Natural killer cell (primary cell): ENCODE measurements around the gene ATXN8OS. TPM values are rescaled to one million over a fixed set of nuclear protein-coding genes. Genes with fewer than 3 reads are reported as not detected.

Experiments used
- ATAC-seq, 3 donors: fragments of 150-1000 bp in 2 of 3; fragments of 200-7000 bp in 1 of 3; cut with Tn5 transposase; 1 replicate in 1 of 3; 2 replicates in 2 of 3; pipeline ENCODE4 v1.10.0; 2021; ENCODE audit warnings: mild to moderate bottlenecking in 2 of 3, moderate library complexity in 2 of 3
- DNase-seq, 2 donors: peaks; one replicate each; pipeline versions ENCODE4 v3.0.0 to v3.0.0-alpha.2; 2013 to 2021; ENCODE audit warnings: mixed read lengths in 1 of 2
- H3K27ac ChIP-seq: one replicate; pipeline ENCODE4 v1.5.1; 2013; ENCODE audit warnings: mild to moderate bottlenecking, low read length
- H3K27me3 ChIP-seq: one replicate; pipeline ENCODE4 v1.6.1; 2013; ENCODE audit warnings: low read length; ENCODE audit not compliant: control insufficient read depth, insufficient read depth
- H3K36me3 ChIP-seq: one replicate; pipeline ENCODE4 v1.6.1; 2013; ENCODE audit warnings: low read length; ENCODE audit not compliant: control insufficient read depth, insufficient read depth
- H3K4me1 ChIP-seq: one replicate; pipeline ENCODE4 v1.6.1; 2013; ENCODE audit warnings: low read length; ENCODE audit not compliant: control insufficient read depth, insufficient read depth
- H3K4me3 ChIP-seq: one replicate; pipeline ENCODE4 v1.5.1; 2013; ENCODE audit warnings: low read length
- H3K9me3 ChIP-seq: one replicate; pipeline ENCODE4 v1.6.1; 2013; ENCODE audit warnings: low read length; ENCODE audit not compliant: control insufficient read depth, insufficient read depth
- H3K27ac Mint-ChIP-seq, 2 donors: one replicate each; pipeline ENCODE4 v1.8.0; 2022; ENCODE audit warnings: mild to moderate bottlenecking in 2 of 2, mixed read lengths in 2 of 2, moderate library complexity in 1 of 2
- H3K27me3 Mint-ChIP-seq, 2 donors: one replicate each; pipeline ENCODE4 v1.8.0; 2022; ENCODE audit warnings: low read depth in 2 of 2, mixed read lengths in 2 of 2
- H3K36me3 Mint-ChIP-seq: one replicate; pipeline ENCODE4 v1.8.0; 2022; ENCODE audit warnings: mixed read lengths
- H3K4me1 Mint-ChIP-seq, 2 donors: one replicate each; pipeline ENCODE4 v1.8.0; 2022; ENCODE audit warnings: mixed read lengths in 2 of 2
- H3K4me3 Mint-ChIP-seq: one replicate; pipeline ENCODE4 v1.8.0; 2022; ENCODE audit warnings: mild to moderate bottlenecking, moderate library complexity, mixed read lengths
- H3K9me3 Mint-ChIP-seq, 2 donors: one replicate each; pipeline ENCODE4 v1.8.0; 2022; ENCODE audit warnings: mixed read lengths in 2 of 2
- WGBS: methylation state at CpG from one replicate; pipeline ENCODE4 v1.1.7; 2013; ENCODE audit warnings: missing lambda C conversion rate; ENCODE audit not compliant: insufficient coverage; 5-methylcytosine and 5-hydroxymethylcytosine counted together
- intact Hi-C: fragments of 100-400 bp; cut with micrococcal nuclease; formaldehyde crosslinking; loops from one replicate; pipeline ENCODE4 v1.14.2; 2022
- total RNA-seq, 4 donors: library from RNA; stranded (reverse); fragments of 120-200 nt in 1 of 4; gene quantifications; one replicate each; pipeline versions ENCODE4 v1.2.3 to v1.2.4, GENCODE V29; 2013 to 2022
- TF ChIP-seq, protein P1 (sequence below): fragments of 200-600 bp; IDR thresholded peaks from one replicate; pipeline ENCODE4 v1.8.0; 2022; ENCODE audit warnings: antibody characterized with exemption

Gene ATXN8OS
- not detected for total RNA-seq
- not detected for total RNA-seq (2013)

DNA sequence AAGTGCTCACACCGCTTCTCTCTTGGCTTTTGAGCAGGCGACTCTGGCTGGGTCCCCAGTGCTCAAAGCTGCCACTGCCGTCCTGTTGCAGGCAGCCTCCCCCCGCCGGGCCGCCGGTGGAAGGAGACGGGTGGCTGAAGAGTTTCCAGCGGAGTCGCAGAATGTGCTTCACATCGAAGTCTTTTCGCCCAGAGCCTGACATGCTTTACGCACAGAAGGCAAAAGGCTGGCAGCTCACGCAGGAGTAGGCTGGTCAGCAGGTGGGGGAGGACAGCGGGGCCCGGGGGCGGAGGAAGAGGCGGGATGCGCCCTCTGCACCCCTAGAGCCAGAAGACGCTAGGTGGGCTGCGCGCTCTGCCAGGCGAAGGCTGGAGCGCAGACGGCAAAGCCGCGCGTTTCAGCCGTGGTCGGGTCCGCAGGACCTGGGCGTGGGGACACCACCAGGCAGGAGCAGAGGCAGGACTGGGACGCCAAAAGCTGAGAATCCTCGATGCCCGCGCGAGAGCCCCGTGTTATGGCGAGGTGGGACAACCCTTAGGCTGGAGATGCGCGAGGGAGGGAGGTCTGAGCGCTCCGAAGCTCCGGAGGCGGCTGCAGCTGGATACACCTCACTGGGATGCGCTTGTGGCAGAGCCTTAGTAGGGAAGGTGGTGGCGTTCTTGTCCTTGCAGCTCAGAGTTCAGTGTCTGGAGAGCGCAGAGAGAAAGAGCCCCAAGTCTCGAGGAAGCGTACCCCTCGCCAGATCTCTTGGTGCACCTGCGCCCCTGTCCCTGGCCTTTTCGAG, at the start of gene ATXN8OS:
Gene ATXN8OS (plus strand): TSS at position 329 of the 784 bp plus-strand sequence.
- H3K9me3 Mint-ChIP-seq, result peaks cover 13 to 21% of the 10 kb centered on the region in 2 donors
- WGBS, result 10% methylated on average over 53 of the region's 53 CpGs
- no peak for DNase-seq
- no peak for ATAC-seq
- H3K27me3 Mint-ChIP-seq, result no peaks in the 10 kb centered on the region
- Histone ChIP-seq H3K27ac (no peak within 1 kb of the TSS), H3K9me3 (peaks cover 12% of the 10 kb centered on the region), H3K4me1 (no peaks in the 10 kb centered on the region), H3K27me3 (no peaks in the 10 kb centered on the region), H3K36me3 (no peaks in the 10 kb centered on the region), H3K4me3 (no peak within 1 kb of the TSS)
- TF ChIP-seq, protein P1, sequence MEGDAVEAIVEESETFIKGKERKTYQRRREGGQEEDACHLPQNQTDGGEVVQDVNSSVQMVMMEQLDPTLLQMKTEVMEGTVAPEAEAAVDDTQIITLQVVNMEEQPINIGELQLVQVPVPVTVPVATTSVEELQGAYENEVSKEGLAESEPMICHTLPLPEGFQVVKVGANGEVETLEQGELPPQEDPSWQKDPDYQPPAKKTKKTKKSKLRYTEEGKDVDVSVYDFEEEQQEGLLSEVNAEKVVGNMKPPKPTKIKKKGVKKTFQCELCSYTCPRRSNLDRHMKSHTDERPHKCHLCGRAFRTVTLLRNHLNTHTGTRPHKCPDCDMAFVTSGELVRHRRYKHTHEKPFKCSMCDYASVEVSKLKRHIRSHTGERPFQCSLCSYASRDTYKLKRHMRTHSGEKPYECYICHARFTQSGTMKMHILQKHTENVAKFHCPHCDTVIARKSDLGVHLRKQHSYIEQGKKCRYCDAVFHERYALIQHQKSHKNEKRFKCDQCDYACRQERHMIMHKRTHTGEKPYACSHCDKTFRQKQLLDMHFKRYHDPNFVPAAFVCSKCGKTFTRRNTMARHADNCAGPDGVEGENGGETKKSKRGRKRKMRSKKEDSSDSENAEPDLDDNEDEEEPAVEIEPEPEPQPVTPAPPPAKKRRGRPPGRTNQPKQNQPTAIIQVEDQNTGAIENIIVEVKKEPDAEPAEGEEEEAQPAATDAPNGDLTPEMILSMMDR, result no peak
- intact Hi-C loops, result no loop called here
- no peak within 1 kb of the TSS for H3K27ac Mint-ChIP-seq
- H3K4me3 Mint-ChIP-seq, result no peak within 1 kb of the TSS
- H3K36me3 Mint-ChIP-seq, result no peaks in the 10 kb centered on the region
- H3K4me1 Mint-ChIP-seq, result no peaks in the 10 kb centered on the region

DNA sequence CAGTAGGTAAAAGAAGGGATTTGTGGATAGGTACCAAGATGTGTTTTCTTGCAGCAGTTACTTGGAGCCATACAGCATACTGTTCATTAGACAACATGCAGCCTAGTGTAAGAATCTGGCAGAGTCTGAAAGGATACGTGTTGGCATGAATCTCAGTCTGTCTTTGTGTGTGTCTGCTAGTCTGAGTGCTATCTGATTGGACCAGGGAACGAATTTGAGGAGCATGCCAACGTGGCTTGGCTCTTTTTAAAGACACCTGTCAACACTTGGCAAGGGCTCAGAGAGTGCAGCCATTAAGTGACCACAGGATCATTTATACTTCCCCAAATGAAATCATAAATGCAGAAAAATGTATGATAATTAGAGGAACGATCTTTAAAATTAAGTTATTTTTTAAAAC, 27.6 kb upstream of the ATXN8OS start:
- H3K27me3 Mint-ChIP-seq, result no peaks in the 10 kb centered on the region

DNA sequence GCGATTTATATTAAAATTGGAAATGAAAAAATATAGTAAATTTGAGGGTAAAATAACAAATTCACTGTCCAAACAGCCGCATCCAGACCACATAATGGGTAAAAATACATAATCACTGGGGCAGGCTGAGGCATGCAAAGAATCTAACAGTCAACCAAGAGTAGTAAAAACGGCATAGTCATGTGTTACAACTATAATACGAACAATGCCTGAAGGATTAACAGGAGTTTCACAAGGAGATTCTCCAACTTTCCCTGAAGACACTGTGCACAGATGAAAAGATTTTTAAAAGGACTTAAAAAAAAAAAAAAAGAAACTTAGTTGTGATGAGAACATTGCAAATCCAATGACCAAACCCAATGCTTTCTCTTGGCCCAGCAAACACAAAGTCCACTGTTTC, 20.4 kb upstream of the ATXN8OS start:
- Histone ChIP-seq H3K27me3 (no peaks in the 10 kb centered on the region), H3K9me3 (no peaks in the 10 kb centered on the region), H3K4me3 (no peak overlapping the region), H3K36me3 (no peaks in the 10 kb centered on the region), H3K4me1 (no peaks in the 10 kb centered on the region), H3K27ac (no peak overlapping the region)
- peaks cover 19 to 20% of the 10 kb centered on the region in 2 donors for H3K9me3 Mint-ChIP-seq
- WGBS, result 92% methylated on average over 4 of the region's 4 CpGs
- ATAC-seq, result no peak
- intact Hi-C loops, result no loop called here
- TF ChIP-seq, protein P1, result no peak
- no peak overlapping the region for H3K4me3 Mint-ChIP-seq
- no peak for DNase-seq
- H3K36me3 Mint-ChIP-seq, result peaks cover 6% of the 10 kb centered on the region
- H3K27me3 Mint-ChIP-seq, result no peaks in the 10 kb centered on the region
- no peak overlapping the region for H3K27ac Mint-ChIP-seq
- H3K4me1 Mint-ChIP-seq, result no peaks in the 10 kb centered on the region

More for the DNA sequence above, 27.6 kb upstream of the ATXN8OS start:
- no peak overlapping the region for H3K27ac ChIP-seq
- DNase-seq, result no peak
- TF ChIP-seq, protein P1, result no peak
- WGBS, result 22% methylated on average over 3 of the region's 4 CpGs
- H3K4me3 Mint-ChIP-seq, result no peak overlapping the region
- ATAC-seq, result no peak
- H3K36me3 ChIP-seq, result no peaks in the 10 kb centered on the region
- peaks cover 8% of the 10 kb centered on the region for H3K9me3 ChIP-seq
- peaks cover 9 to 11% of the 10 kb centered on the region in 2 donors for H3K9me3 Mint-ChIP-seq
- H3K27ac Mint-ChIP-seq, result no peak overlapping the region
- no peaks in the 10 kb centered on the region for H3K27me3 ChIP-seq
- H3K36me3 Mint-ChIP-seq, result peaks cover 4% of the 10 kb centered on the region
- intact Hi-C loops, result no loop called here
- H3K4me1 ChIP-seq, result no peaks in the 10 kb centered on the region
- H3K4me1 Mint-ChIP-seq, result no peaks in the 10 kb centered on the region
- no peak overlapping the region for H3K4me3 ChIP-seq

DNA sequence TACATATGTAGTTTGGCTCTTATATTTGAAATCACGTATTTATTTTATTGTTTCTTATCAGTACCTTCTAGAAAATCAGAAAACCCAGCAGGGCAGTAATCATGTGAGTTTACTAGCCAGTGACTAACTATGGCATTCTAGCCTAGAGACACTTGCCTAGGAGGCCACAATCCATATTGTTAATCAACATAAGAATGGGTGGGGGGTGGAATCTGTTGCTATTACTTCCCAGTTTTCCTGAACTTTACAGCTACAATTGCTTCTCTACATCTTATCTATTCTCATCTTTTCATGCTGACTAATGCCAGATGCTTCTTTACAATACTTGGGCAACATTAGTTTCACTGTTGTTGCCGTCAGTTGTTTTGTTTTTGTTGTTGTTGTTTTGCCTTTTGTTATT, 18.7 kb upstream of the ATXN8OS start:
- WGBS, result 100% methylated on average over 1 of the region's 2 CpGs
- Mint-ChIP-seq H3K36me3 (peaks cover 6% of the 10 kb centered on the region), H3K4me3 (no peak overlapping the region), H3K4me1 (no peaks in the 10 kb centered on the region), H3K27ac (no peak overlapping the region), H3K9me3 (peaks cover 22 to 23% of the 10 kb centered on the region in 2 donors), H3K27me3 (no peaks in the 10 kb centered on the region)
- H3K27ac ChIP-seq, result no peak overlapping the region
- DNase-seq, result no peak
- no peaks in the 10 kb centered on the region for H3K9me3 ChIP-seq
- ATAC-seq, result no peak
- H3K27me3 ChIP-seq, result no peaks in the 10 kb centered on the region
- no peak overlapping the region for H3K4me3 ChIP-seq
- H3K4me1 ChIP-seq, result no peaks in the 10 kb centered on the region
- intact Hi-C loops, result no loop called here
- TF ChIP-seq, protein P1, result no peak
- no peaks in the 10 kb centered on the region for H3K36me3 ChIP-seq
